Osteoblast (primary cell): ENCODE results near the gene INAFM2. TPM values are rescaled to one million over a fixed set of nuclear protein-coding genes. Genes with fewer than 3 reads are reported as not detected.

Experiments used
- DNase-seq: peaks from one replicate; pipeline ENCODE4 v3.0.0; 2011; ENCODE audit warnings: low spot score, mixed read lengths; ENCODE audit not compliant: insufficient read length; ENCODE audit errors: missing footprints
- H2AFZ ChIP-seq: 2 replicates; pipeline ENCODE4 v1.6.0; 2011; ENCODE audit warnings: mild to moderate bottlenecking, low read length
- H3K27ac ChIP-seq: 2 replicates; pipeline ENCODE4 v1.5.1; 2011; ENCODE audit warnings: mild to moderate bottlenecking, low read depth, low read length, moderate library complexity
- H3K27me3 ChIP-seq: 2 replicates; pipeline ENCODE4 v1.6.0; 2012; ENCODE audit warnings: mild to moderate bottlenecking, control low read depth, inconsistent platforms, low read length, moderate library complexity; ENCODE audit not compliant: insufficient read depth
- H3K36me3 ChIP-seq: 2 replicates; pipeline ENCODE4 v1.5.1; 2011; ENCODE audit warnings: mild to moderate bottlenecking, low read length, control low read depth, moderate library complexity; ENCODE audit not compliant: insufficient read depth
- H3K4me1 ChIP-seq: 2 replicates; pipeline ENCODE4 v1.5.1; 2011; ENCODE audit warnings: mild to moderate bottlenecking, low read length, control low read depth, moderate library complexity; ENCODE audit not compliant: insufficient read depth
- H3K4me2 ChIP-seq: 2 replicates; pipeline ENCODE4 v1.6.0; 2011; ENCODE audit warnings: mild to moderate bottlenecking, low read length; ENCODE audit not compliant: insufficient read depth
- H3K4me3 ChIP-seq: fragments of 200-600 bp; sonication (generic); 3 replicates; pipeline ENCODE4 v1.5.1; 2012; ENCODE audit warnings: mild to moderate bottlenecking, low read length, inconsistent platforms; ENCODE audit not compliant: insufficient read depth
- H3K79me2 ChIP-seq: 2 replicates; pipeline ENCODE4 v1.6.0; 2012; ENCODE audit warnings: mild to moderate bottlenecking, low read length, control low read depth, inconsistent platforms; ENCODE audit not compliant: insufficient read depth
- H3K9me3 ChIP-seq: 2 replicates; pipeline ENCODE4 v1.5.1; 2011; ENCODE audit warnings: low read depth, low read length, control low read depth
- H4K20me1 ChIP-seq: 2 replicates; pipeline ENCODE4 v1.6.0; 2012; ENCODE audit warnings: mild to moderate bottlenecking, low read length, control low read depth; ENCODE audit not compliant: insufficient read depth
- total RNA-seq: library from RNA; depleted of rRNA; stranded (reverse); fragments of >200 nt; gene quantifications from 2 replicates; pipeline ENCODE4 v1.2.3, GENCODE V29; 2012
- TF ChIP-seq, protein P1 (sequence below): IDR thresholded peaks from 2 replicates; pipeline ENCODE4 v1.5.1; 2011; ENCODE audit warnings: mild to moderate bottlenecking, low read depth, low read length, moderate library complexity; ENCODE audit errors: extremely low read depth

INAFM2 gene
- total RNA-seq, 1 donor = 17.7 TPM

DNA sequence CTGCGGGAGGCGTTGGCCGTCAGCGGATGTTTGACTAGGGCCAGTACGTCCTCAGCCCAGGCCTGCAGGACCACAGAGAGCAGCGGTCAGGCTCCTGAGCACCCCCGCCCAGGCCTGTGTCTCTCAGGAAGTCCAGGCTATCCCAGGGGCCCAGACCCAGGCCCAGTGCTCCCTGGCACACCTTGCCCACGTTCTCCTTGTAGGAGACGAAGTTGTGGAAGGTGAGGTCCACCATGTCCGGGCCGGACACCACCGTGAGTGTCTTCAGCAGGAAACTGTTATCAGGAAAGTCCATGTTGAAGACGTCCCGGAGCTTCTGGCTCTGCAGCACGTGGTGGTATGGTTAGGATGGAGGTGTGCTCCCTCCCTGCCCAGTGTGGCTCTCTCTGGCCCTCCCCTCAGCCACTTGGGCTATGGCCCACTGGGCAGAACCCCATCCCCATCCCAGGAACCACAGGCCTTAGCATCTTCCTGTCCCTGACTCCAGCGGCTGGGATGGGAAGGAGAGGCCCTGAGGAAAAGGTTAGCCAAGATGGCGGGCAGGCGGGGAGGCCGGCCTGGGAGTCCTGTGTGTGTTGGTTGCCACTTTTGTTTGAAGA lies 21.1 kb upstream of the INAFM2 start:
- Histone ChIP-seq H3K4me3 (no peak overlapping the region), H3K9me3 (peaks cover 4% of the 10 kb centered on the region), H3K4me1 (no peaks in the 10 kb centered on the region), H3K36me3 (no peaks in the 10 kb centered on the region), H3K27ac (no peak overlapping the region), H3K79me2 (no peaks in the 10 kb centered on the region), H4K20me1 (no peaks in the 10 kb centered on the region), H3K27me3 (peaks cover 41% of the 10 kb centered on the region), H2AFZ (no peak overlapping the region), H3K4me2 (no peak overlapping the region)
- TF ChIP-seq, protein P1, sequence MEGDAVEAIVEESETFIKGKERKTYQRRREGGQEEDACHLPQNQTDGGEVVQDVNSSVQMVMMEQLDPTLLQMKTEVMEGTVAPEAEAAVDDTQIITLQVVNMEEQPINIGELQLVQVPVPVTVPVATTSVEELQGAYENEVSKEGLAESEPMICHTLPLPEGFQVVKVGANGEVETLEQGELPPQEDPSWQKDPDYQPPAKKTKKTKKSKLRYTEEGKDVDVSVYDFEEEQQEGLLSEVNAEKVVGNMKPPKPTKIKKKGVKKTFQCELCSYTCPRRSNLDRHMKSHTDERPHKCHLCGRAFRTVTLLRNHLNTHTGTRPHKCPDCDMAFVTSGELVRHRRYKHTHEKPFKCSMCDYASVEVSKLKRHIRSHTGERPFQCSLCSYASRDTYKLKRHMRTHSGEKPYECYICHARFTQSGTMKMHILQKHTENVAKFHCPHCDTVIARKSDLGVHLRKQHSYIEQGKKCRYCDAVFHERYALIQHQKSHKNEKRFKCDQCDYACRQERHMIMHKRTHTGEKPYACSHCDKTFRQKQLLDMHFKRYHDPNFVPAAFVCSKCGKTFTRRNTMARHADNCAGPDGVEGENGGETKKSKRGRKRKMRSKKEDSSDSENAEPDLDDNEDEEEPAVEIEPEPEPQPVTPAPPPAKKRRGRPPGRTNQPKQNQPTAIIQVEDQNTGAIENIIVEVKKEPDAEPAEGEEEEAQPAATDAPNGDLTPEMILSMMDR = no peak
- DNase-seq = no peak

DNA sequence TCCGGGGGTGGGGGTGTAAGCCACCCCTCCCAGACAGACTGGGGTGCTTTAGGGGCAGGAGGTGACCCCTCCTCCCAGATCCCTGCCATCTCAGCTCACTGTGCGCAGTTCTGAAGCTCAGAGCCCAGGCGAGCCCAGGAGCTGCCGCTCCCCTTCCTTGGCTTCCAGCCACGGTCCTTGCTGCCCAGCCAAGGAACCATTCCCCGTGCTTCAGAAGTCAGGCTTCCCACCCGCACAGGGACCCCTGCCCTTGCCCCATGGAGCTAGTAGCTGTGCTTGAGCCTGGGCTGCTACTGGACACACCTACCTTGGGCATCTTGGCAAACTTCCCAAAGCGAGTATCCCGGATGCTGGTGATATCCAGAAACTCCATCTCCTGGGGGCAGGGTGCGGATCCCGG lies 20.5 kb upstream of the INAFM2 start:
- Histone ChIP-seq H3K27ac (no peak overlapping the region), H2AFZ (no peak overlapping the region), H3K4me3 (no peak overlapping the region), H3K79me2 (no peaks in the 10 kb centered on the region), H3K9me3 (peaks cover 4% of the 10 kb centered on the region), H3K36me3 (no peaks in the 10 kb centered on the region), H3K27me3 (peaks cover 38% of the 10 kb centered on the region), H3K4me1 (no peaks in the 10 kb centered on the region), H3K4me2 (no peak overlapping the region), H4K20me1 (no peaks in the 10 kb centered on the region)
- DNase-seq = peak; percentile 48
- TF ChIP-seq, protein P1 = no peak

DNA sequence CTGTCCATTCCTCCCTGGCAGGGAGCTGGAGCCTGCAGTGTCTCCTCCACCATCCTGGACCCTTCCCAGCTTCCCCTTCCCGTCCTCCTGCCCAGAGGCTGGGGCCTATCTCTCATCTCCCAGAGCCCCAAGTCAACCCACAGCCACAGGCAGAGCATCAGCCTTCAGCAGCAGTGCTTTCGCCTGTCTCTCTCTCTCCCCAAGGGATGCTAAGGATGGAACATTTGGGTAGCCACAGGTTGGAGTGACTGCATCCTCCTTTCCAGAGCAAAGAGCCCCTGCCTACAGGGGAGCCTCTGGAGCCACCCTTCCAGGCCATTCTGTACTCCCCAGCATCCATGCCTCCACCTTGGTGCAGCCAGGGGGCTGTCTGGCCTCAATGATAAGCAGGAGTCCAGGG lies 19.9 kb upstream of the INAFM2 start:
- TF ChIP-seq, protein P1 = no peak
- H3K27me3 ChIP-seq = peaks cover 36% of the 10 kb centered on the region

DNA sequence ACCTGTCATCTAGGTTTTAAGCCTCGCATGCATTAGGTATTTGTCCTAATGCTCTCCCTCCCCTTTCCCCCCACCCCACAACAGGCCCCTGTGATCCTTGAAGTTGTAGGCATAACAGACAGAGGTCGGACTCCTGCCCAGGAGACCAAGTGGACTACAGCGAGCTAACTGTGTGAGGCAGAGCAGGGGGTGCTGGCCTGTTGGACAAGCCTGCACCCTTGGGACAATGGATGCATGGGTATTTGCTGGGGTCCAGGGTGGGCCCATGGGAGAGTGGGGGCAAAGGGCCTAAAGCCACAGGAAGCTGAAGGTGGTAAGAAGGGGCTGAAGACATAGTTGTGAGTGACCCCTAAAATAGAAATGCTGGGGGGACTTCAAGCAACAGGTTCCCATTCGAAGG lies 18.2 kb upstream of the INAFM2 start:
- Histone ChIP-seq H4K20me1 (no peaks in the 10 kb centered on the region), H3K79me2 (no peaks in the 10 kb centered on the region), H3K4me1 (no peaks in the 10 kb centered on the region), H3K27ac (no peak overlapping the region), H3K36me3 (no peaks in the 10 kb centered on the region), H3K27me3 (peaks cover 35% of the 10 kb centered on the region), H2AFZ (no peak overlapping the region), H3K4me2 (no peak overlapping the region), H3K9me3 (no peaks in the 10 kb centered on the region), H3K4me3 (no peak overlapping the region)
- no peak for DNase-seq
- TF ChIP-seq, protein P1 = no peak

More for the DNA sequence above, 19.9 kb upstream of the INAFM2 start:
- H3K4me2 ChIP-seq = no peak overlapping the region
- peak; percentile 30 for DNase-seq
- no peaks in the 10 kb centered on the region for H3K4me1 ChIP-seq
- H3K27ac ChIP-seq = no peak overlapping the region
- H3K4me3 ChIP-seq = no peak overlapping the region
- no peaks in the 10 kb centered on the region for H3K79me2 ChIP-seq
- H2AFZ ChIP-seq = no peak overlapping the region
- peaks cover 4% of the 10 kb centered on the region for H3K9me3 ChIP-seq
- no peaks in the 10 kb centered on the region for H3K36me3 ChIP-seq
- no peaks in the 10 kb centered on the region for H4K20me1 ChIP-seq
